ENCODE data around the gene COX11.

The COX11 gene

GRCh38 chr17:54967621-54968261, 713 bp downstream of the COX11 start:
- no peak for DNase-seq (ENCODE audit: low read depth)

- DNase-seq (ENCODE audit: low read depth) = no peak
Measured at GRCh38 chr17:54956791-54957190, 11.7 kb downstream of the COX11 start.

- no peak for DNase-seq (ENCODE audit: low read depth)
Measured at GRCh38 chr17:54951286-54951685, 17.2 kb downstream of the COX11 start.

- DNase-seq (ENCODE audit: low read depth) = no peak
Measured at GRCh38 chr17:54950116-54950515, 18.3 kb downstream of the COX11 start.

- DNase-seq (ENCODE audit: low read depth) = peak; percentile 48
Measured at GRCh38 chr17:54948380-54948779, 20.1 kb downstream of the COX11 start.

- no peak for DNase-seq (ENCODE audit: low read depth)
Measured at GRCh38 chr17:54947396-54947795, 21.1 kb downstream of the COX11 start.

GRCh38 chr17:54945671-54946070, 22.8 kb downstream of the COX11 start:
- DNase-seq (ENCODE audit: low read depth) = no peak

- DNase-seq (ENCODE audit: low read depth) = no peak
Measured at GRCh38 chr17:54945231-54945630, 23.2 kb downstream of the COX11 start.

- no peak for DNase-seq (ENCODE audit: low read depth)
Measured at GRCh38 chr17:54944796-54945195, 23.7 kb downstream of the COX11 start.

GRCh38 chr17:54941285-54941684, 27.2 kb downstream of the COX11 start:
- DNase-seq (ENCODE audit: low read depth) = no peak

GRCh38 chr17:54937426-54937825, 31.0 kb downstream of the COX11 start:
- DNase-seq (ENCODE audit: low read depth) = no peak

- no peak for DNase-seq (ENCODE audit: low read depth)
Measured at GRCh38 chr17:54937018-54937417, 31.4 kb downstream of the COX11 start.

- no peak for DNase-seq (ENCODE audit: low read depth)
Measured at GRCh38 chr17:54935471-54935870, 33.0 kb downstream of the COX11 start.

GRCh38 chr17:54933921-54934320, 34.5 kb downstream of the COX11 start:
- DNase-seq (ENCODE audit: low read depth) = no peak

- DNase-seq (ENCODE audit: low read depth) = no peak
Measured at GRCh38 chr17:54932711-54933110, 35.7 kb downstream of the COX11 start.

- no peak for DNase-seq (ENCODE audit: low read depth)
Measured at GRCh38 chr17:54927525-54927924, 40.9 kb downstream of the COX11 start.

GRCh38 chr17:54924405-54924804, 44.0 kb downstream of the COX11 start:
- DNase-seq (ENCODE audit: low read depth) = no peak

GRCh38 chr17:54920819-54921218, 47.6 kb downstream of the COX11 start:
- DNase-seq (ENCODE audit: low read depth) = no peak

GRCh38 chr17:54919425-54919824, 49.0 kb downstream of the COX11 start:
- DNase-seq (ENCODE audit: low read depth) = no peak

- no peak for DNase-seq (ENCODE audit: low read depth)
Measured at GRCh38 chr17:54916721-54917120, 51.7 kb downstream of the COX11 start.

Measured in GM04504 (cell line).